Measurements from ENCODE around the gene CFH. TPM values are rescaled to one million over a fixed set of nuclear protein-coding genes. Genes with fewer than 3 reads are reported as not detected.
A peak's percentile ranks its signal among the peaks of the same experiment; 100 is the strongest.
"Not testable (repeated sequence)": the region's sequence is repeated elsewhere in the genome, so short reads cannot be mapped to it uniquely, and the experiment has no call there.

Gene CFH
- total RNA-seq, 1 experiment from 2014 or later: 165 TPM

- DNase-seq (ENCODE audit: low read depth): no peak
These were observed 15.3 kb downstream of the CFH start for GRCh38 chr1:196667131-196667530.

GRCh38 chr1:196669051-196669450, 17.2 kb downstream of the CFH start:
- no peak for DNase-seq (ENCODE audit: low read depth)

GRCh38 chr1:196669693-196670092, 17.9 kb downstream of the CFH start:
- DNase-seq (ENCODE audit: low read depth): no peak

GRCh38 chr1:196674908-196675307, 23.1 kb downstream of the CFH start:
- no peak for DNase-seq (ENCODE audit: low read depth)

- no peak for DNase-seq (ENCODE audit: low read depth)
These were observed 26.1 kb downstream of the CFH start for GRCh38 chr1:196677781-196678509.

GRCh38 chr1:196678510-196678884, 26.7 kb downstream of the CFH start:
- DNase-seq (ENCODE audit: low read depth): peak; percentile 68

- peak; percentile 77 for DNase-seq (ENCODE audit: low read depth)
These were observed 28.3 kb downstream of the CFH start for GRCh38 chr1:196680107-196680506.

GRCh38 chr1:196684476-196684875, 32.6 kb downstream of the CFH start:
- no peak for DNase-seq (ENCODE audit: low read depth)

GRCh38 chr1:196685506-196685905, 33.7 kb downstream of the CFH start:
- DNase-seq (ENCODE audit: low read depth): no peak

- no peak for DNase-seq (ENCODE audit: low read depth)
These were observed 37.2 kb downstream of the CFH start for GRCh38 chr1:196689001-196689400.

- no peak for DNase-seq (ENCODE audit: low read depth)
These were observed 38.7 kb downstream of the CFH start for GRCh38 chr1:196690582-196690981.

GRCh38 chr1:196698993-196699392, 47.1 kb downstream of the CFH start:
- DNase-seq (ENCODE audit: low read depth): no peak

- DNase-seq (ENCODE audit: low read depth): no peak
These were observed 49.3 kb downstream of the CFH start for GRCh38 chr1:196701144-196701543.

GRCh38 chr1:196709892-196710291, 58.0 kb downstream of the CFH start:
- DNase-seq (ENCODE audit: low read depth): not testable (repeated sequence)

GRCh38 chr1:196717868-196718267, 66.0 kb downstream of the CFH start:
- no peak for DNase-seq (ENCODE audit: low read depth)

GRCh38 chr1:196723325-196724185, 71.7 kb downstream of the CFH start:
- DNase-seq (ENCODE audit: low read depth): peak; percentile 29

GRCh38 chr1:196732526-196732925, 80.7 kb downstream of the CFH start:
- no peak for DNase-seq (ENCODE audit: low read depth)

GRCh38 chr1:196733091-196733970, 81.5 kb downstream of the CFH start:
- no peak for DNase-seq (ENCODE audit: low read depth)

GRCh38 chr1:196734006-196734405, 82.2 kb downstream of the CFH start:
- no peak for DNase-seq (ENCODE audit: low read depth)

GRCh38 chr1:196734460-196734859, 82.6 kb downstream of the CFH start:
- DNase-seq (ENCODE audit: low read depth): no peak

GRCh38 chr1:196738730-196739129, 86.9 kb downstream of the CFH start:
- no peak for DNase-seq (ENCODE audit: low read depth)

GRCh38 chr1:196743244-196743643, 91.4 kb downstream of the CFH start:
- DNase-seq (ENCODE audit: low read depth): peak; percentile 56
